GM23338 (cell line): Measurements from ENCODE around the gene RELN. TPM values are rescaled to one million over a fixed set of nuclear protein-coding genes. Genes with fewer than 3 reads are reported as not detected.

Experiments used
- ATAC-seq: fragments of 200-7000 bp; cut with Tn5 transposase; 3 replicates; pipeline ENCODE4 v1.9.1; 2020
- DNase-seq: peaks from one replicate; pipeline ENCODE4 v3.0.0-alpha.2; 2015; ENCODE audit warnings: low spot score
- H2AFZ ChIP-seq: fragments of 200-600 bp; sonication (generic); 2 replicates; pipeline ENCODE4 v1.8.0; 2016; ENCODE audit warnings: antibody characterized with exemption, mild to moderate bottlenecking, moderate library complexity
- H3F3A ChIP-seq: fragments of 200-600 bp; sonication (generic); replicated peaks from 2 replicates; pipeline ENCODE4 v1.8.0; 2017; ENCODE audit warnings: antibody characterized with exemption, mixed run types, low read depth
- H3K27ac ChIP-seq: fragments of 200-600 bp; sonication (generic); 2 replicates; pipeline ENCODE4 v1.6.1; 2016; ENCODE audit warnings: low read depth
- H3K27me3 ChIP-seq: fragments of 200-600 bp; sonication (generic); 2 replicates; pipeline ENCODE4 v1.8.0; 2016; ENCODE audit warnings: mild to moderate bottlenecking, mixed run types, moderate library complexity; ENCODE audit not compliant: insufficient read depth
- H3K36me3 ChIP-seq: fragments of 200-600 bp; sonication (generic); 2 replicates; pipeline ENCODE4 v1.8.0; 2016; ENCODE audit warnings: mild to moderate bottlenecking; ENCODE audit not compliant: insufficient read depth
- H3K4me1 ChIP-seq: fragments of 200-600 bp; sonication (generic); 2 replicates; pipeline ENCODE4 v1.8.0; 2016; ENCODE audit warnings: mild to moderate bottlenecking, moderate library complexity; ENCODE audit not compliant: insufficient read depth
- H3K4me2 ChIP-seq: fragments of 200-600 bp; sonication (generic); 2 replicates; pipeline ENCODE4 v1.7.1; 2017; ENCODE audit warnings: mixed run types
- H3K4me3 ChIP-seq: fragments of 200-600 bp; sonication (generic); 2 replicates; pipeline ENCODE4 v1.6.1; 2016; ENCODE audit warnings: mixed run types
- H3K79me2 ChIP-seq: fragments of 200-600 bp; sonication (generic); replicated peaks from 2 replicates; pipeline ENCODE4 v1.8.0; 2017; ENCODE audit warnings: mild to moderate bottlenecking; ENCODE audit not compliant: insufficient read depth
- H3K9me2 ChIP-seq: fragments of 200-600 bp; sonication (generic); 2 replicates; pipeline ENCODE4 v1.8.0; 2017; ENCODE audit not compliant: insufficient read depth
- H4K20me1 ChIP-seq: fragments of 200-600 bp; sonication (generic); replicated peaks from 2 replicates; pipeline ENCODE4 v1.8.0; 2017; ENCODE audit warnings: mild to moderate bottlenecking; ENCODE audit not compliant: insufficient read depth
- H3K27ac Mint-ChIP-seq: 2 replicates; pipeline ENCODE4 v1.8.0; 2020; ENCODE audit warnings: inconsistent platforms, mild to moderate bottlenecking, moderate library complexity, mixed read lengths
- H3K27me3 Mint-ChIP-seq: 3 replicates; pipeline ENCODE4 v1.8.0; 2022; ENCODE audit warnings: low read depth, mild to moderate bottlenecking, moderate library complexity, mixed read lengths, inconsistent platforms; ENCODE audit not compliant: insufficient read depth, poor library complexity
- H3K36me3 Mint-ChIP-seq: 3 replicates; pipeline ENCODE4 v1.8.0; 2021; ENCODE audit warnings: low read depth, mild to moderate bottlenecking, inconsistent platforms, moderate library complexity, mixed read lengths
- H3K4me1 Mint-ChIP-seq: 3 replicates; pipeline ENCODE4 v1.8.0; 2020; ENCODE audit warnings: mild to moderate bottlenecking, inconsistent platforms, mixed read lengths
- H3K4me3 Mint-ChIP-seq: 3 replicates; pipeline ENCODE4 v1.8.0; 2021; ENCODE audit warnings: moderate library complexity, mild to moderate bottlenecking, inconsistent platforms, mixed read lengths
- H3K9me3 Mint-ChIP-seq: 3 replicates; pipeline ENCODE4 v1.8.0; 2020; ENCODE audit warnings: moderate library complexity, mild to moderate bottlenecking, inconsistent platforms, mixed read lengths
- CREB1 ChIP-seq: fragments of 250-450 bp; sonication (Bioruptor Pico); IDR thresholded peaks from 2 replicates; pipeline ENCODE4 v1.5.0; 2020; ENCODE audit warnings: low read depth, mild to moderate bottlenecking, moderate library complexity
- ETS1 ChIP-seq: IDR thresholded peaks from 2 replicates; pipeline ENCODE4 v1.6.1; 2016; ENCODE audit warnings: antibody characterized with exemption
- EZH2 ChIP-seq: fragments of 200-600 bp; sonication (generic); IDR thresholded peaks from one replicate; pipeline ENCODE4 v1.8.0; 2017; ENCODE audit warnings: antibody characterized with exemption, mild to moderate bottlenecking, low read depth; ENCODE audit not compliant: unreplicated experiment
- EZH2phosphoT487 ChIP-seq: fragments of 200-600 bp; sonication (generic); IDR thresholded peaks from one replicate; pipeline ENCODE4 v1.8.1; 2018; ENCODE audit warnings: antibody characterized with exemption; ENCODE audit not compliant: unreplicated experiment
- NANOG ChIP-seq: IDR thresholded peaks from 2 replicates; pipeline ENCODE4 v1.6.1; 2016; ENCODE audit warnings: antibody characterized with exemption, borderline replicate concordance
- POLR2AphosphoS5 ChIP-seq: IDR thresholded peaks from 2 replicates; pipeline ENCODE4 v1.6.1; 2016; ENCODE audit warnings: antibody characterized with exemption, low read depth
- REST ChIP-seq: IDR thresholded peaks from one replicate; pipeline ENCODE4 v1.6.1; 2018; ENCODE audit warnings: antibody characterized with exemption; ENCODE audit not compliant: unreplicated experiment
- STAT1 ChIP-seq: IDR thresholded peaks from one replicate; pipeline ENCODE4 v1.6.1; 2016; ENCODE audit warnings: antibody characterized with exemption; ENCODE audit not compliant: unreplicated experiment
- ZNF114 ChIP-seq: fragments of 250-450 bp; sonication (Bioruptor Pico); IDR thresholded peaks from 2 replicates; pipeline ENCODE4 v1.5.0; 2020; ENCODE audit warnings: mild to moderate bottlenecking, moderate library complexity
- ZNF331 ChIP-seq: fragments of 250-450 bp; sonication (Bioruptor Pico); IDR thresholded peaks from 2 replicates; pipeline ENCODE4 v1.5.0; 2020; ENCODE audit warnings: low read depth, mild to moderate bottlenecking, moderate library complexity
- polyA plus RNA-seq: library from polyadenylated mRNA; unstranded; fragments of >200 nt; fragmentation: Nextera tagmentation; extraction: Ambion mirVana; gene quantifications from 2 replicates; pipeline ENCODE4 v1.2.1, GENCODE V29; 2016
- total RNA-seq: library from RNA; depleted of rRNA; stranded (reverse); fragments of >200 nt; shearing (Covaris generic); gene quantifications from 2 replicates; pipeline ENCODE4 v1.2.3, GENCODE V29; 2014

The RELN gene
- total and polyA plus RNA-seq, 2 experiments from 2014 or later: 0.10 to 0.76 TPM

- Mint-ChIP-seq H3K36me3 (no peaks in the 10 kb centered on the region), H3K4me3 (no peak overlapping the region), H3K9me3 (no peaks in the 10 kb centered on the region), H3K27ac (no peak overlapping the region), H3K4me1 (no peaks in the 10 kb centered on the region), H3K27me3 (peaks cover 2% of the 10 kb centered on the region)
- H3F3A ChIP-seq: no peaks in the 10 kb centered on the region
- no peak for DNase-seq
- no peaks in the 10 kb centered on the region for H3K36me3 ChIP-seq
- H3K27me3 ChIP-seq: no peaks in the 10 kb centered on the region
- no peak overlapping the region for H3K4me3 ChIP-seq
- ATAC-seq: no peak
- H3K4me2 ChIP-seq: no peak overlapping the region
- H3K9me2 ChIP-seq: no peaks in the 10 kb centered on the region
- H4K20me1 ChIP-seq: no peaks in the 10 kb centered on the region
- no peaks in the 10 kb centered on the region for H3K79me2 ChIP-seq
- no peak for TF ChIP-seq REST
- no peak for TF ChIP-seq NANOG
- no peak for TF ChIP-seq STAT1
- TF ChIP-seq EZH2: no peak
- no peak overlapping the region for H2AFZ ChIP-seq
- H3K4me1 ChIP-seq: no peaks in the 10 kb centered on the region
- H3K27ac ChIP-seq: no peak overlapping the region
Measured at GRCh38 chr7:103532955-103533354, 456.5 kb downstream of the RELN start.

- H3K36me3 Mint-ChIP-seq: no peaks in the 10 kb centered on the region
- H3K27ac Mint-ChIP-seq: no peak overlapping the region
- no peak for ATAC-seq
- Histone ChIP-seq H2AFZ (no peak overlapping the region), H3K4me2 (no peak overlapping the region), H3K36me3 (no peaks in the 10 kb centered on the region), H3K79me2 (no peaks in the 10 kb centered on the region), H3K27ac (no peak overlapping the region), H3K4me3 (no peak overlapping the region), H4K20me1 (no peaks in the 10 kb centered on the region), H3K27me3 (no peaks in the 10 kb centered on the region), H3K4me1 (no peaks in the 10 kb centered on the region), H3K9me2 (no peaks in the 10 kb centered on the region), H3F3A (no peaks in the 10 kb centered on the region)
- TF ChIP-seq POLR2AphosphoS5: no peak
- TF ChIP-seq ZNF331 (CRISPR knock-in tag): no peak
- H3K4me3 Mint-ChIP-seq: no peak overlapping the region
- H3K4me1 Mint-ChIP-seq: no peaks in the 10 kb centered on the region; the same call in 2 of the 3 replicates
- H3K9me3 Mint-ChIP-seq: no peaks in the 10 kb centered on the region
- H3K27me3 Mint-ChIP-seq: peaks cover 2% of the 10 kb centered on the region
- no peak for DNase-seq
Measured at GRCh38 chr7:103528152-103528551, 461.3 kb downstream of the RELN start.

GRCh38 chr7:103525937-103526336 is 463.5 kb downstream of the RELN start:
- no peaks in the 10 kb centered on the region for H3K27me3 Mint-ChIP-seq
- TF ChIP-seq POLR2AphosphoS5 (no peak), CREB1 (CRISPR knock-in tag) (no peak), EZH2phosphoT487 (no peak), ZNF331 (CRISPR knock-in tag) (no peak), REST (no peak), EZH2 (no peak), ETS1 (no peak), ZNF114 (CRISPR knock-in tag) (no peak)
- H3K9me3 Mint-ChIP-seq: no peaks in the 10 kb centered on the region

More at GRCh38 chr7:103525937-103526336, 463.5 kb downstream of the RELN start:
- Mint-ChIP-seq H3K4me1 (peaks cover 6% of the 10 kb centered on the region), H3K36me3 (no peaks in the 10 kb centered on the region), H3K4me3 (no peak overlapping the region), H3K27ac (no peak overlapping the region)
- no peak overlapping the region for H2AFZ ChIP-seq
- no peaks in the 10 kb centered on the region for H3K79me2 ChIP-seq
- H3K4me2 ChIP-seq: no peak overlapping the region
- H3K36me3 ChIP-seq: no peaks in the 10 kb centered on the region
- no peaks in the 10 kb centered on the region for H3K27me3 ChIP-seq
- H3K9me2 ChIP-seq: no peaks in the 10 kb centered on the region
- H3K4me3 ChIP-seq: no peak overlapping the region
- H3K27ac ChIP-seq: no peak overlapping the region
- H3F3A ChIP-seq: no peaks in the 10 kb centered on the region
- H4K20me1 ChIP-seq: no peaks in the 10 kb centered on the region
- ATAC-seq (no peak), DNase-seq (no peak)
- H3K4me1 ChIP-seq: no peaks in the 10 kb centered on the region
